Loucy (cell line): ENCODE results near the gene RFNG.

Experiments
- CTCF ChIP-seq: fragments of 200-600 bp; sonication (generic); conservative IDR thresholded peaks from 2 replicates; pipeline ENCODE4 v1.5.1; 2014; ENCODE audit warnings: mild to moderate bottlenecking, antibody characterized with exemption, low read length
- EZH2phosphoT487 ChIP-seq: fragments of 200-600 bp; IDR thresholded peaks from 2 replicates; pipeline ENCODE4 v1.6.1; 2018; ENCODE audit warnings: antibody characterized with exemption, mild to moderate bottlenecking, moderate library complexity, borderline replicate concordance

- TF ChIP-seq CTCF (no peak), EZH2phosphoT487 (no peak)
These were observed 26.8 kb downstream of the RFNG start for GRCh38 chr17:82024859-82025258.
